HCT116 (cell line): Measurements from ENCODE around the gene SEC14L3. TPM values are rescaled to one million over a fixed set of nuclear protein-coding genes. Genes with fewer than 3 reads are reported as not detected.

Source experiments
- ATAC-seq: fragments of 200-7000 bp; cut with Tn5 transposase; 2 replicates; pipeline ENCODE4 v1.9.1; 2020; ENCODE audit warnings: mild to moderate bottlenecking, moderate library complexity
- BruUV-seq: library from RNA; stranded (reverse); fragments of 400-500 nt; replicated peaks from 2 replicates; lab custom pipeline; 2021; lab: Mats Ljungman, UMichigan
- CTCF ChIA-PET: fragments of 300-600 bp; sonication (Branson Sonifier 250); formaldehyde crosslinking; loops from one replicate; lab custom pipeline; 2021; ENCODE audit warnings: antibody characterized with exemption; lab: Charles Lee
- POLR2A ChIA-PET: fragments of 300-600, 350-600 bp; sonication (Branson Sonifier 250); formaldehyde crosslinking; loops from one replicate; lab custom pipeline; 2021; ENCODE audit warnings: antibody characterized with exemption; lab: Charles Lee
- RAD21 ChIA-PET, 2 experiments: fragments of 300-600 bp; sonication (Branson Sonifier 250); formaldehyde crosslinking; loops; one replicate each; lab custom pipeline; 2023; ENCODE audit warnings: low total read pairs in 2 of 2; ENCODE audit not compliant: uncharacterized antibody in 2 of 2, unreplicated experiment in 2 of 2, low non-redundant PET in 1 of 2; lab: Charles Lee
- DNase-seq: peaks from one replicate; pipeline ENCODE4 v3.0.0-alpha.2; 2010; ENCODE audit warnings: low read depth, low spot score
- H2AFZ ChIP-seq: fragments of 200-600 bp; shearing (Covaris generic), sonication (generic); 2 replicates; pipeline ENCODE4 v1.6.1; 2017; ENCODE audit warnings: low read depth, mixed run types, mixed read lengths, antibody characterized with exemption, low read length; ENCODE audit not compliant: poor library complexity, severe bottlenecking
- H3K27ac ChIP-seq: 2 replicates; pipeline ENCODE4 v1.5.1; 2012; ENCODE audit warnings: low read depth, low read length
- H3K27me3 ChIP-seq: fragments of 200-600 bp; sonication (generic); 2 replicates; pipeline ENCODE4 v1.6.1; 2016; ENCODE audit warnings: mixed run types, low read length, mixed read lengths; ENCODE audit not compliant: insufficient read depth
- H3K36me3 ChIP-seq, 2 experiments: fragments of 200-500 bp in 1 of 2; fragments of 200-600 bp in 1 of 2; sonication (Bioruptor generic) in 1 of 2; sonication (generic) in 1 of 2; 2 replicates each; pipeline versions ENCODE4 v1.5.1 to v1.6.1; 2014 to 2016; ENCODE audit warnings: low read length in 2 of 2, inconsistent platforms in 1 of 2, mixed read lengths in 1 of 2, mixed run types in 1 of 2; ENCODE audit not compliant: insufficient read depth in 2 of 2, control insufficient read depth in 1 of 2
- H3K4me1 ChIP-seq, 2 experiments: fragments of 200-600 bp in 1 of 2; sonication (generic) in 1 of 2; 2 replicates each; pipeline versions ENCODE4 v1.5.1 to v1.6.1; 2012 to 2017; ENCODE audit warnings: low read length in 2 of 2, inconsistent platforms in 1 of 2, mild to moderate bottlenecking in 1 of 2, mixed read lengths in 1 of 2, mixed run types in 1 of 2, moderate library complexity in 1 of 2; ENCODE audit not compliant: insufficient read depth in 2 of 2, control insufficient read depth in 1 of 2
- H3K4me2 ChIP-seq: fragments of 200-600 bp; sonication (generic); 2 replicates; pipeline ENCODE4 v1.6.1; 2017; ENCODE audit warnings: mixed run types, low read length, mixed read lengths
- H3K4me3 ChIP-seq, 2 experiments: fragments of 200-600 bp in 1 of 2; sonication (generic) in 1 of 2; replicated peaks in 1 of 2; 2 replicates each; pipeline ENCODE4 v1.5.1; 2011 to 2016; ENCODE audit warnings: low read length in 2 of 2, control low read depth in 1 of 2, low read depth in 1 of 2, mild to moderate bottlenecking in 1 of 2, mixed read lengths in 1 of 2, mixed run types in 1 of 2
- H3K79me2 ChIP-seq: fragments of 200-600 bp; sonication (generic); 2 replicates; pipeline ENCODE4 v1.6.1; 2017; ENCODE audit warnings: mild to moderate bottlenecking, mixed run types, low read length, moderate library complexity, mixed read lengths; ENCODE audit not compliant: insufficient read depth
- H3K9ac ChIP-seq: fragments of 200-600 bp; sonication (generic); 2 replicates; pipeline ENCODE4 v1.6.1; 2016; ENCODE audit warnings: low read length, mixed read lengths
- H3K9me2 ChIP-seq: fragments of 200-600 bp; sonication (generic), shearing (Covaris generic); 2 replicates; pipeline ENCODE4 v1.6.1; 2017; ENCODE audit warnings: mixed run types, mild to moderate bottlenecking, moderate library complexity; ENCODE audit not compliant: insufficient read depth
- H3K9me3 ChIP-seq, 2 experiments: fragments of 200-500 bp in 1 of 2; fragments of 200-600 bp in 1 of 2; sonication (Bioruptor generic) in 1 of 2; sonication (generic) in 1 of 2; 2 replicates each; pipeline ENCODE4 v1.6.1; 2014 to 2017; ENCODE audit warnings: low read length in 2 of 2, mixed read lengths in 2 of 2, inconsistent platforms in 1 of 2, low read depth in 1 of 2, mild to moderate bottlenecking in 1 of 2, mixed run types in 1 of 2, moderate library complexity in 1 of 2; ENCODE audit not compliant: control insufficient read depth in 1 of 2, insufficient read depth in 1 of 2
- H4K20me1 ChIP-seq: fragments of 200-600 bp; sonication (generic), shearing (Covaris generic); 2 replicates; pipeline ENCODE4 v1.6.1; 2017; ENCODE audit warnings: mixed run types, mild to moderate bottlenecking, moderate library complexity; ENCODE audit not compliant: insufficient read depth
- CBX3 ChIP-seq: IDR thresholded peaks from 2 replicates; pipeline ENCODE4 v1.6.1; 2012; ENCODE audit warnings: low read depth
- CEBPB ChIP-seq: IDR thresholded peaks from 2 replicates; pipeline ENCODE4 v1.6.1; 2012; ENCODE audit warnings: low read depth
- EGR1 ChIP-seq: IDR thresholded peaks from 2 replicates; pipeline ENCODE4 v1.6.1; 2012; ENCODE audit warnings: low read depth
- ELF1 ChIP-seq: IDR thresholded peaks from 2 replicates; pipeline ENCODE4 v1.6.1; 2012; ENCODE audit warnings: low read depth, borderline replicate concordance
- MAX ChIP-seq: IDR thresholded peaks from 2 replicates; pipeline ENCODE4 v1.6.1; 2012
- RAD21 ChIP-seq: IDR thresholded peaks from 2 replicates; pipeline ENCODE4 v1.6.1; 2012; ENCODE audit warnings: low read depth, mild to moderate bottlenecking
- REST ChIP-seq: IDR thresholded peaks from 2 replicates; pipeline ENCODE4 v1.6.1; 2012; ENCODE audit warnings: low read depth
- SIN3A ChIP-seq: IDR thresholded peaks from 2 replicates; pipeline ENCODE4 v1.6.1; 2012; ENCODE audit warnings: low read depth
- SP1 ChIP-seq: IDR thresholded peaks from 2 replicates; pipeline ENCODE4 v1.6.1; 2012; ENCODE audit warnings: low read depth
- intact Hi-C: fragments of 100-400 bp; cut with micrococcal nuclease; formaldehyde crosslinking; loops from 2 replicates; pipeline ENCODE4 v1.10.0; 2022
- total RNA-seq: library from RNA; stranded (reverse); gene quantifications from one replicate; pipeline ENCODE4 v1.2.1, GENCODE V29; 2021; ENCODE audit not compliant: unreplicated experiment

SEC14L3 gene
- total RNA-seq, 1 experiment from 2014 or later, result not detected

- H3K36me3 ChIP-seq, result no peaks in the 10 kb centered on the region
- ATAC-seq, result no peak
- ChIA-PET RAD21 (no interaction called here), POLR2A (no interaction called here), CTCF (no interaction called here)
- H3K4me2 ChIP-seq, result no peak overlapping the region
- no peaks in the 10 kb centered on the region for H3K79me2 ChIP-seq
- no peaks in the 10 kb centered on the region for H4K20me1 ChIP-seq
- H3K9ac ChIP-seq, result no peak overlapping the region
- H3K4me1 ChIP-seq, result no peaks in the 10 kb centered on the region
- no peak for TF ChIP-seq SIN3A
- TF ChIP-seq RAD21, result no peak
- TF ChIP-seq MAX, result no peak
- TF ChIP-seq SP1, result no peak
- TF ChIP-seq CEBPB, result no peak
- TF ChIP-seq EGR1, result no peak
- no peak for TF ChIP-seq ELF1
- no peak for TF ChIP-seq CBX3
- no peak for TF ChIP-seq REST
- TF ChIP-seq, all 23 proteins: peak for 0
- H2AFZ ChIP-seq, result no peak overlapping the region
- peaks cover 10% of the 10 kb centered on the region; the same call in 1 of the 2 replicates for H3K27me3 ChIP-seq
- intact Hi-C loops, result no loop called here
- no peak for DNase-seq
- no TSS peak for BruUV-seq
- no peaks in the 10 kb centered on the region for H3K9me2 ChIP-seq
- H3K4me3 ChIP-seq, result no peak overlapping the region
- no peak overlapping the region for H3K27ac ChIP-seq
- H3K9me3 ChIP-seq, result no peaks in the 10 kb centered on the region
Observed at GRCh38 chr22:30474121-30474520, 2.3 kb upstream of the SEC14L3 start.
